SK-N-DZ (cell line): ENCODE measurements around the gene TBC1D7. TPM values are rescaled to one million over a fixed set of nuclear protein-coding genes. Genes with fewer than 3 reads are reported as not detected.
A peak's percentile ranks its signal among the peaks of the same experiment; 100 is the strongest.

Experiments used
- DNase-seq: peaks from one replicate; pipeline ENCODE4 v3.0.0-alpha.2; 2015; ENCODE audit warnings: low spot score
- polyA plus RNA-seq, 2 experiments: library from polyadenylated mRNA; depleted of rRNA; stranded (reverse); fragments of >200 nt; gene quantifications; 2 replicates each; pipeline ENCODE4 v1.2.3, GENCODE V29; 2014

Gene TBC1D7
- polyA plus RNA-seq (2014; cell fraction: cytosol; rRNA removed): 33.5 and 42.3 TPM in 2 replicates
- 26.8 and 32.1 TPM in 2 replicates for polyA plus RNA-seq (2014; cell fraction: nucleus; rRNA removed)

DNA sequence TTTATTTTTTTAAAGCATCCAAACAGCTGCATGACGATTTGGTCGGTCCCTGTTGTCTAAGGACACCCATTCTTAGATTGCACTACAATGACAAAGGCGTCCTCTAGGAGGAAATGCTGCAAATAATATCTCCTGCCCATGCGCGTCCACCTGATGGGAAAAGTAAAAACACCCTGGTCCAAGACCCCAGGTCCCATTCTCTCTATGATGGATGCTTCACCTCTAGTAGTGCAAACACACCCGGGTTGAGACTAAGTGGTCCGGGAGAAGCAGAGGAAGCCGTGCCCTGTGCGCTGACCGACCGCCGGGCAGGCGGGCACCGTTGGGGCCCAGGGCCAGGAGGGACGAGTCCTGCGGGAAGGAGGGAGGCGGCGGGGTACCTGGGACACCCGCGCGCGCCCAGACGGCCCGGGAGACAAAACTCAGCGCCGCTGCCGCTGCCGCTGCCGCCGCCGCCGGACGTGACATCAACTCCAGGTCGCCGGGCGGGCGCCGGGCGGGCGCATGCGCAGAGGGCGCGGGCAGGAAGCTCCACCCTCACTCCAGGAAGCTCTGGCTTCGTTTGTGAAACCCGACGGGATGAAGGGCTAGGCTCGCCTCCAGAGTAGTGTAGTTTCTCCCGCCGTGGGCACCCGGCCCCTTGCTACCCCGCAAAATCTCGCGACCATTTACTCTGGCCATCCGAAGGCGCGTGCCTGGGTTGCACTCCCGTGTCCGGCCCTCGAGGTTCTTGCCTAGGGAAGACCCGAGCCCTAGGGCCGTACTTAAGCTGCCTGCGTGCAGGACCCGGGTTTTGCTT lies at the start of gene TBC1D7:
TBC1D7 (minus strand) TSS at position 462 of the 799 bp plus-strand sequence. CDS start 1,639 bp downstream, outside the sequence.
- peak; percentile 93 for DNase-seq

DNA sequence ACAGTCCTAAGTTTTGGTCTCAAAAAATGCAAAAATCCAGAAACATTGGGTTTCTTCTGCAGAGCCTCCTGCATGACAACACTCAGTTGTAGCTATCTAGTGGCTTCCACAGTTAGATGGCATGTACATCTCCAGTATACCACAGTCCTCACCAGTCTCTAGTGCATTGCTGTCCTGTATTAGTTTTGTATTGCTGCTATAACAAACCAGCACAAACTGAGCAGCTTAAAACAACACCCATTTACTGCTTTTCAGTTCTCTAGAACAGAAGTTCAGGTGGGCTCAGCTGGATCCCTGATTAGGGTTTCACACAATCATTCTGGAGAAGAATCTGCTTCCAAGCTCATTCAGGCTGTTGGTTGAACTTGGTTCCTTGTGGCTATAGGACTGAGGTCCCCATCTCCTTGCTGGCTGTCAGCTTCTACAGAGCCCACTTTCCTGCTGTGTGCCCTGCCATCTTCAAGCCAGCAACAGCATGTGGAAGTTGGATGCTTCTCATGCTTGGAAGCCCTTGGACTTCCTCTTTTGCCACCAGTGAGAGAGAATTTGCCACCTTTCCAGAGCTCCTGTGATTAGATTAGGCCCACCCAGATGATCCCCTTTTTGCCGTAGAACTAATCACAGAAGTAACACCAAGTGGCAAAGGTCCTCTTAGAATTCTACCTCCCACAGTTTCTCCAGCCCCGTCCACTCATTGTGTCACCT lies 48.9 kb upstream of the TBC1D7 start:
- DNase-seq: no peak

DNA sequence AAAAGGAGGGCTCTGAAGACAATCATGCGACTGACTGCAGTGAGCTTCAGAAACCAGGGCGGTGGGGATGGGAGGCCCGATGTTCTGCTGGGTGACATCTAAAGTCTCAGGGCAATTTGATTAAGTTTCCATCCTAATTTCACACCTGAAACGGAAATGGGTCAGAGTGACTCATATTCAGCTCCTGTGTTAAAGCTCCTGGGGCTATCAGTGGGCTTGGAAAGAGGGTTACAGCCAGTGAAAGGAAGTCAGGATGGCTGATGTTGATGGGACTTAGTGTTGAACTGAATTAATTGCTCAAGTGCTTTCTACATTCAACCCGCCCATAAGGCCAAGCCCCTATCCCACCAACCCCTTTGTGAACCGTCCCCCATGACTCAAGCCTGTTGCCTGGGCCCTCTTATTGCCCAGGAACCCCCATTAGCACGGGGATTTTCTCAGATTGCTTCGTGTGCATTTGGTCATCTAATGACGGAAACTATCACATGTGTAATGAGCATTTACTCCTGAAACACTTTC lies 47.1 kb upstream of the TBC1D7 start:
- DNase-seq: no peak

DNA sequence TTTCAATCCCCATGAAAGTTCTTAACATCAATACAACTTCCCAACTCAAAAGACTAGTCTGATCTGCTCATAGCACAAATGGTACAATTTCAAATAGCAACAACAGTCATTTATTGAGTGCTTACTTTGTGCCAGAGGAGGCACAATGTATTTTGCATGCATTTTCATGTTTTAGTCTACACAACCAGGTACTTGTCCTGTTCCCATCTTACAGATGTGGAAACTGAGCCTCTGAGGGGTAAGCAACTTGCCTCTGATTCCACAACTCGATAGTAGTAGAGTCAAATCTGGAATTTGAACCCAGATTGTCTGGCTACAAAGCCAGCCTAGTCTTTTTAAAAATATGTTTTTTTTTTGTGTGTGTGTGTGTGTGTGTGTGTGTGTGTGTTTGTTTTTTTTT lies 45.6 kb upstream of the TBC1D7 start:
- no peak for DNase-seq

DNA sequence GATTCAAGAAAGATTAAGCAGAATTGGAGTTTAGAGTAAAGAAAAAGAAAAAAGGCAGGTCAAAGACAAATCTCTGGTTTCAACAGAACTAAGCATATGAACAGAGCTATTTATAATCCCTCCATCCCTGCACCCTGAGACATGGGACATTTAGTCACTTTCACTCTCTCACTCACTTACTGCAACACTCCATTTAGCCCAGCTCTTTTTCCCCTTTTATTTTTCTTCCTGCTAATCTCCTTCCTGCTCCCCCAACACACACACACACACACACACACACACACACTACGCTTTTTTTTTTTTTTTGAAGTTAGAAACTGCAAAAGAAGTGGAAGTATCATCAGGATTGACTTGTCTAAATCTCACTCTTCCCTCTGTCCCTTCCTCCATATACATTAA lies 45.1 kb upstream of the TBC1D7 start:
- no peak for DNase-seq

DNA sequence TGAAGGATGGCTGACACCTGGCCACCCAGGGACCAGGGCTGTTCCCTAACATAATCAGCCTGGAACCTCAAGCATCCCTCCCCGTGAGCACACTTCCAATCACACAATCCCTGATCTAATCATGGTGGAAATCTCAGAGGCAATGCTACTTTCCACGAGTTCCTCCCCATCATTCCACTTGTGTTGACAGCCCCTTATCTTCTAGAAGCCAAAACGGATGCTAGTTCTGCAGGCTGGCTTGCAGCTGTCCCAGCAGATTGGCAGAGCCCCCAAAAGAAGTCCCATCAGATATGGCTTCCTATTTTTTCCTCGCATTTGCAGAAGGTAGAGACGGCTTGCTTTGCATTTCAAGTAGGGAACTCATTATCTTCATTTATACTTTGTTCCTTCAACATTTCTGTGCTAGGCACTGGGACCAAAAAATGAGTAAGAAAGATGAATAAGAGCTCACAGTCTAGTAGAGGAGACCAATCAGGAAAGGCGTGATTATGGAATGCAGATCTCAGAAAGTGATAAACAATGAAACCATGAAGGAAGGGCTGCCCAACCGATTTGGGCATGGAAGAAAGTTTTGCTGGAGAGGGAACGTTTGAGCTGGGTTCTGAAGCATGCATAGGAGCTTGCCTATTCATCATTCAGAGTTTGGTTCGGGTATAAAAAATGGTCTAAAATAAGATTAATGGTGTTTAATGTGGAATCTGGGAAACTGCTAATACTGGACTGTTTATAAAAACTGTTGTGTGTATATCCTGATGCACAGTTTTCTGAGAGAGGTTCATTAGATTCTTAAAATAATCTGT lies 44.6 kb upstream of the TBC1D7 start:
- DNase-seq: peak; percentile 24

DNA sequence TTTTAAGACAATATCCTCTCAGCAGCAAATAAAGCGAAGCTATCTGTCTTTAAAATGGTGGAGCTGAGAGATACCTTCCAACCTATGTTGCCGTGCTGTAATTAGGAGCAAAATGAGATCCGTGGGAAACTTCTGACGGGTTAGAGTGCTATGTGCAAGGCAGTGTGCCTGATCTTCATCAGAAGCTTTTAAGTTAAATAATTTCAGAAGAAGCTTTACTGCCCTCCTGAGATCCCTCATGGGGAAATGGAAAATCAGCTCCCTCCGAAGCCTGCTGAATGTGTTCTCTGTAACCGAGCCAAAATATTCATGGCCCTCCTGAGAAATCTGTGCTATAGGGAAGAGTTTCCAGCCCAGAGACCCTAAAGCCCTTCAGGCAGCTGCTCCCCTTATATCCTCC lies 43.7 kb upstream of the TBC1D7 start:
- DNase-seq: no peak

DNA sequence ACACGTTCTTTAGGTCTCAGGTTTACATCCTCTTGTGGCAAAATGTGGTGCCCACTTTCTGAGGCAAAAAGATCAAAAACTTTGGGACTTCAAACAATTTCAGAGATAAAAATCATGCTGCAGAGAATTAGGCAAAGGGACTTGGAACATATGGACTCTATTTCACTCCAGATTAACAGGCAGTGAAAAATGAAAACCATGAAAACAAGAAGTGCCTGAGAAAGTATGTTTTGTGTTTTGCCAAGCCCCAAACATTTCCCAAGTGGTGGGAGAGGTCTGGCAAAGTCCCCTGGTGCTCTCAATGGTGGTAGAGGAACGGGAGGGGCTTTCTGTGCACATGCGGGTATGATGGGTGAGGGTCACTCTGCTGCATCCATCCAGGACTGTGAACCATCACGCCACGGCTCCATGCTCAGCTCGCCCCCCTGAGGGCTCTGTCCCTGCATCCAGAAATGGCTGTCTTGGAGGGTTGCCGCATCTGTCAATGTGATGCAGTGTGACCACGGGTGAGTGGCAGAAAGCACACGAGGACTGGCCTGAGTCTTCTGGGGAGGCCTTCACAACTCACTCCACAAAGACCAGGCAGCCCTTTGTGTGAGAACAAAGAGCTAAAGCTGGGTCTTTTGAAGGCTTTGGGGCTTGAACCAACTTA lies 43.2 kb upstream of the TBC1D7 start:
- no peak for DNase-seq

DNA sequence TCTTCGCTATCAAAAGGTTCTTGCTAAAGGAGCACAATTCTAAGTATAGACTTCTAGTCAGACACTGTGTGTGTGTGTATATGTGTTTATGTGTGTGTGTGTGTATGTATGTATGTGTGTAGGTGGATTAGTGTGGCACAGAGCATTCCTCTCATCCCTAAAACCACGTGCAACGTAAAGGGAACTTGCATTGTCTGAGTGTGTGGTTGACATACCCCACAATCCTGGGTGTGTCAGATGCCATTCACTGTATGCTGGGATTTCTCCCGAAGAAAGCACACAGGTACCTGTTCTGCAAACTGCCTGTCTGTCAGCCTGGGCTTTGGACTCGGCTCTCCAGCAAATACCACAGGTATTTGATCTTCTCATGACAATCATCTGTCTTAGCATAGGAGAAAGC lies 42.3 kb upstream of the TBC1D7 start:
- DNase-seq: no peak

DNA sequence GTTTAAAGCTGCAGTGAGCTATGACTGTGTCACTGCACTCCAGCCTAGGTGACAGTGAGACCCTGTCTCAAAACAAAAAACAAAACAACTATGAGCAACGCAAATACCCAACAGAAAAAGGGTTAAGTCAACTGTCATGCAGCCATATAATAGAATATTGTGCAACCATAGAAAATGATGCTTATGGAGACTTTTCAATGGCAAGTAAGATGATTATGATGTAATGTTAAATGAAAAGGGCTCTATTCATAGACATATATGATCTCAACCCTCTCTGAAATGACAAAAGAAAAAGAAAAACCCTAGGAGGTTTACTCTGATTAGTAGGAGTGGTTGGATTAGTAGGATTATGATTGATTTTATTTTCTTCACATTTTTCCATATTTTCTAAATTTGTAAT lies 41.3 kb upstream of the TBC1D7 start:
- no peak for DNase-seq

DNA sequence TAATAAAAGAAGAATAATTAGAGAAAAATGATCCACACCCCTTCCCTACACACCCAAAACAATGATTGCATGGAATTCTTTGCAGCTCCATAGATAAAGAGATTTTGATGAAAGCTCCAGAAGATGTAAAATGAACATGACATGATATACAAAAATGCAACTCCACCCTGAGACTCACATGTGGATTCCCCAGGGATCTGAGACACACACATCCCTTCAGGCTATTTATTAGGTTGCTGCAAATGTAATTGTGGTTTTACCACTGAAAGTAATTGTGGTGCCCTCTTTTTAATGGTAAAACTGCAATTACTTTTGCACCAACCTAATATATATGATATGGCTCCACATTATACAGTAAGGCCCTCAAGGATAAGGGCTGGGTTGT lies 40.4 kb upstream of the TBC1D7 start:
- no peak for DNase-seq

DNA sequence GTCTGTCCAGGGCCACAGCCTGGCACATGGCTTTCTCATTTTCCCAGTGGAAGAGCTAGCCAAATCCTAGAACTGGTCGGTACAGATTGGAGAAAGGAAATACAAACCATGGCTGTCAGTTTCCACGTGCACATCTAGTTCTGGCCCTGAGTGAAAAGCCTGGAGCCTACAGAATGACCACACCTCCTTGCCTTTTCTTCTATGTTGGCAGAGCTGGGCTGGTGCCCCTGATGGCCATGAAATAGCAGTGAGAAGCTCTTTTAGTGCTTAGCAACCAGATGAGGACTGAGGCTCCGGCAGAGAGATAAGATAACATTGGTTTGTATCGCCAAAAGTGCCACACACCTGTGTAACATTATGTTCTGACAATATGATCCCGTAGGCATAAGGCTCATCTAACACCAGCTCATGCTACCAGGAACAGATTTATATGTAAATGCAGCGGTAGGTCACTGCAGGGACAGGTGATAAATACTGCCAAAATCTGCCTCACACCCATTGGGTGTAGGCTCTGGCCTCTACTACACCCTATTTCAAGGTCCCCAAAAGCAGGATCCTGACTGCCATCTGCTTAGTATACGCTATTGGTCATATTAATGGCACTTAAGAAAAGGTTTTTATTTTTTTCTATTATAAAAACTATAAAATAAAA lies 39.9 kb upstream of the TBC1D7 start:
- no peak for DNase-seq

DNA sequence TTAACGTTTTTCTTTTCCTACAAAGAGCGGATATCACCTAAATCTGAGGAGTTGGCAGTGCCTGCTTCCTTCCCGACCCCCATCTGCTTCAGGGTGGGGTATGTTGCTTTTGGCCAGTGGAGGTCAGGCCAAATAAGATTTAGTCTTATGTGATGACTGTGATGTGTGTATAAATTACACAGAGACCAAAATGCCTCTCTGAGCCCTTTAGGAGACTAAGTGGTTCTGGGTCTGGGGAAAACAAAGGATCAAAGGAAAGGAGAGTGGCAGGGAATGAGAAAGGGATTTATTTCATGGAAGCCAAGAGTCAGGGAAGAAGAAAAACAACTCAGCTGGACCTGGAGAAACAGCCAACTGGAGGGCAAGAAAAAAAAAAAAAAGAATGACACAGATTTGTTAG lies 39.1 kb upstream of the TBC1D7 start:
- no peak for DNase-seq

DNA sequence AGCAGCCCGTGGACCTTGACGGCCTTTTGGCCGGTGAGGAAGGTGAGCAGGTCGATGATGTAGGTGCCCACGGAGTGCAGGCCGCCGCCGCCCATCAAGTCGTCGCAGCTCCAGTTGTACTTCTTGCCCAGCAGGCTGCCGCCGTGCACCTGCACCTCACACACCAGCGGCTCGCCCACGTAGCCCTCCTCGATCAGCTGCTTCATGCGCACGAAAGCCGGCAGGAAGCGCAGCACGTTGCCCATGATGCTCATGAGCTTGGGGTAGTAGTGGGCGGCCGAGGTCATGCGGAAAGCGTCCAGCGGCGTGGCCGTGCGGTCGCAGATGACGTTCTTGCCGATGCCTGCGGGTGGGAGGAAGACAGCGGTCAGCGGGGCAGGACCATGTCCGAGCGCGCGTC lies 37.0 kb upstream of the TBC1D7 start:
- DNase-seq: no peak

DNA sequence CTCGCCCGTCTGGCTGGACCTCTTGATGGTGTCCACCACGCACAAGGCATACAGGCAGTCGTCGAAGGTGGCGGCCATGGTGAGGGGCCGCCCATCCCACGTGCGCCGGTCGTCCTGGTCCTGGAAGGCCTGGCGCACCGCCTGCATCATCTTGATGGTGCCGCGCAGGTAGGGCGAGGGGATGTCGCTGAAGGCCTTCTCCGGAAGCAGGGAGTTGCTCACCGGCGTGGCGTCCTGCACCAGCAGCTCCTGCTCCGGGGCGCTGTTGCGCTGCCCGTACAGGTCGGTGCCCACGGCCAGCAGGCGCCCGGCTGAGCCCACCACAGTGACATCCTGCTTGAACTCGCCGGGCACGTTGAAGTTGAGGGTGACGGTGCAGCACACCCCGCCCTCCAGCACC lies 36.5 kb upstream of the TBC1D7 start:
- DNase-seq: no peak

DNA sequence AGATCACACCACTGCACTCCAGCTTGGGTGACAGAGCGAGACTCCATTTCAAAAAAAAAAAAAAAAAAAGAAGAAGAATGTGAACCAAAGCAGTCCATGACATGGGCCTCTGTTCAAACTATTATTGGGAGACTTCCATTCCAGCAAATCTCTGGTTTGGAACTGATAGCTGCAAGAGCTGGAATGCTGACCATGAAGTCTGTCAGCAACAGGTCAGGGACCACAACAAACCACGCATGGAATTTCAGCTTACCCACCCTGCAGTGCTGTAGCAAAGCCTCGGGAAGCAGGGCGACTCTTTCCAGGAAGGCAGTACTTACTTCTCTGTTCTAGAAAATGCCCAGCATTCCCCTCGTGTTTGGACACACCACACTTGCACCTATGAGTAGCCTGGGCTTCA lies 34.1 kb upstream of the TBC1D7 start:
- DNase-seq: no peak

DNA sequence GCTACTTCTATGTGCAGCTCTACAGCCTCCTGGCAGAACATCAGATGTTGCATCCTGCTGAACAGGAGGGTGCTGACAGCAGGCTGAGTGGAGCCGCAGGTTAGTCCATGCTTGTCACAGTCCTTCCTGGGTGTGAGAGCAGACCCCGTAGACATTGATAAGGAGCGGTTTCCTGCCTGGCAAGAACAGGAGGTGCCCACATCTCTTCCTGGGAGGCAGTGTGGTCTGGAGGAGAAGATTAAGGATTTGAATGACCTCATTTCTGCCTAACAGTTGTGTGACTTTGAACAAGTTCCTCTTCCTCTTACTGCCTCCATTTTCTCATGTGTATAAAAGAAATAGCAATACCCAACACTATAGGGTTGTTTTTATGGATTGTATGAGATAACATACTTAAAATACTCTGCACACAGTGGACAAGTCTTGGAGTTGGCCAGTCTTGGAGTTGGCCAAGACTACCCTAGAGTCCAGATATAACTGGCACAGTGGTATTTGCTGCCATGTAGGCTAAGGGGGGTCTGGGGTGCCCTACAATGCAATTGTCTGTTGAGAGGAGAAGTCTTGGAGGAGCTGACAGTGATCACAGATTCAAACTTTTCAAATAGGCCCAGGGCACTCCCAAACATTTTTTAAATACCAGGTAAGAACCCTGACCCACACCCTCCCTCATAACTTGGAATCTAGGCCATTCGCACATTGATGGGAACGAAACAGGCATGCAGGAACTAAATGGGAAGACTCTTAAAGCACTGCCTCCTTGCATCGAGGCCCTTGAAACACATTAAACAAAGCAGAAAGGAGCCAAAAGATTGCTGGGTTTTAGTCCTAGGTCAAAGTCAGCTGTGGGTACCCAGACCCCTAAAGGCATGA lies 32.6 kb upstream of the TBC1D7 start:
- DNase-seq: no peak

DNA sequence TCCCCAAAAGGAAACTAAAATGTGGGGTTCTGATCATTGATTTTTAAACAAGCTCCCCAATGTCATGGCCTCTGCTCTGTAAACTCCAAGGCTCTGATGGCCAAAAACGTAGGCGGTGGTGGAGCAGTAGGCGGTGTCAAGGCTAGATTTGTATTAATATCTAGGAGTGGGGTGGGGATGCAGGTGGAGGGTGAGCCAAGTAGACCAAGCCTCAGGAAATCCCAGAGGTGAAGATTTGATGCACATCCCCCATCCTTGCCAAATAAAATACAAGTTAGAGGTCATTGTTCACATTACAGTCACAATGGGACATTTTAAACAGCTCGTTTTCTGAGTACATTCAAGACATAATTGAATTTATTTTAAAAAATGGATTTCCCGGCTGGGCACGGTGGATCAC lies 30.9 kb upstream of the TBC1D7 start:
- no peak for DNase-seq

DNA sequence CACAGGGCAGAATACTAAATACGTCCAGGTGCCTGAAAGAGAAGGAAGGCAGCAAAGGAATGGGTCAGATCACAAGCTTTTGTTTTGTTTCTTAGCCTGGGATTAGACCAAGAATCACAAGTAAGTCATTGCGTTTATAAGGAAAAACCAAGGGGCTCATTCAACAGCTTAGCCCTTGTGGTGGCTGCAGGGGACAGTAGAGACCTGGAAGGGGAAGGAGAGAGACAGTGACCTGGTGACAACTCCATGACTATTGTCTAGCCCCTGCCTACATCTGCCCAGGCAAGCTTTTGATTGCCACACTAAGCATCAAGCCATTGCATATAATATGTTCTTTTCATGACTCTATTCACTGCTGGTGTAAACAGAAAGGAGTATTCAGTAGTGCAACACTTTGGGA lies 30.2 kb upstream of the TBC1D7 start:
- no peak for DNase-seq

DNA sequence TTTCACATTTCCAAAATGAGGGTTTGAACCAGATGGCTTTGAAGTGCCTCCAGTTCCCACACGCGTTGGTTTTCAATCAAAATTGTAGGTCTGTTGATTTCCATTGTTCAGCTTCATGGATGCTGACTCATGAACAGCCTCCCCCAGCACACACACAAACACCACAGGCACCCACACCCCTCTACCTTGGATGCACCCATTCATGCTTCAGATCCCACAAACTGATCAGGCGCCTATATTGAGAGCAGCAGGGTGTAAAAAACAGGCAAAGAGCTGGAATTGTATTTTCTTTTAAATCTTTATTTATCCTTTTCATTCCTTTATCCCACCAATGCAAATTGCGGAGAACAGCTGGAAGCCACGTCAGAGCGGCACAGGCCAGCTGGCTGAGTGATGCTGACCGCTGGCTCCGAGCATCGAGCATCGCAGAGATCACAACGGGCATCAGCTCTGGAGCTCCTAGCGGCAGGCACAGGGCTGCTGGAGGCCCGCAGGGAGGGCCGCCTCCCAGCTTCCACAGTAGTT lies 29.3 kb upstream of the TBC1D7 start:
- no peak for DNase-seq
